IPS-20b (cell line): ENCODE results near the gene SOS1.
"Not testable (repeated sequence)": the region's sequence is repeated elsewhere in the genome, so short reads cannot be mapped to it uniquely, and the experiment has no call there.

Experiments used
- H3K27ac ChIP-seq: one replicate; pipeline ENCODE4 v1.5.1; 2013; ENCODE audit warnings: low read length
- H3K27me3 ChIP-seq: 2 replicates; pipeline ENCODE4 v1.6.1; 2013; ENCODE audit warnings: mild to moderate bottlenecking, low read length, inconsistent platforms; ENCODE audit not compliant: insufficient read depth
- H3K36me3 ChIP-seq: 2 replicates; pipeline ENCODE4 v1.6.1; 2013; ENCODE audit warnings: low read depth, mild to moderate bottlenecking, inconsistent platforms, low read length, moderate library complexity; ENCODE audit not compliant: insufficient read depth
- H3K4me1 ChIP-seq: 2 replicates; pipeline ENCODE4 v1.6.1; 2013; ENCODE audit warnings: mild to moderate bottlenecking, control low read depth, inconsistent platforms, low read length, moderate library complexity; ENCODE audit not compliant: insufficient read depth
- H3K4me3 ChIP-seq: 2 replicates; pipeline ENCODE4 v1.5.1; 2013; ENCODE audit warnings: mild to moderate bottlenecking, low read length, inconsistent platforms
- H3K9ac ChIP-seq: 2 replicates; pipeline ENCODE4 v1.6.1; 2013; ENCODE audit warnings: low read depth, mild to moderate bottlenecking, inconsistent platforms, low read length, moderate library complexity
- H3K9me3 ChIP-seq: 2 replicates; pipeline ENCODE4 v1.6.1; 2013; ENCODE audit warnings: mild to moderate bottlenecking, low read depth, low read length, inconsistent platforms; ENCODE audit not compliant: insufficient read depth

Gene SOS1

DNA sequence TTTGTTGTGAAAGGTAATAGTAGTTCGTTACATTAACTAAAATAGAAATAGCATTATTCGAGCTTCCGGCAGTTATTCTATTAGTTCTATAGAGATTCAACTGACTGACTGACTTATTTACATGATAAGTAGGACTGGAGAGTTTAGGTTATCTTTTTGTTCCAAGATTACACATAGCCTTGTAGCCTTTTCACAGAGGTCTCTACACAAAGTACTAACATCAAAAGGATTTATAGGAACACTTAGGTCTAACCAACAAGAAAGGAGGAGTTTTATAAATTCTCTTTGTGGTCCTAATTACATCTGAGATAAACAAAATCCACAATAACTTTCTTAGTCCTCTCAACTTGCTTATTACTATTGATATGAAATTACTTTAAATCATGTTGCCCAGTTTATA is 62.8 kb downstream of the SOS1 start:
- H3K4me3 ChIP-seq: no peak overlapping the region
- peaks cover 9% of the 10 kb centered on the region for H3K4me1 ChIP-seq
- no peaks in the 10 kb centered on the region for H3K9me3 ChIP-seq
- H3K36me3 ChIP-seq: peaks cover 29% of the 10 kb centered on the region
- H3K9ac ChIP-seq: no peak overlapping the region
- no peaks in the 10 kb centered on the region for H3K27me3 ChIP-seq
- no peak overlapping the region for H3K27ac ChIP-seq

DNA sequence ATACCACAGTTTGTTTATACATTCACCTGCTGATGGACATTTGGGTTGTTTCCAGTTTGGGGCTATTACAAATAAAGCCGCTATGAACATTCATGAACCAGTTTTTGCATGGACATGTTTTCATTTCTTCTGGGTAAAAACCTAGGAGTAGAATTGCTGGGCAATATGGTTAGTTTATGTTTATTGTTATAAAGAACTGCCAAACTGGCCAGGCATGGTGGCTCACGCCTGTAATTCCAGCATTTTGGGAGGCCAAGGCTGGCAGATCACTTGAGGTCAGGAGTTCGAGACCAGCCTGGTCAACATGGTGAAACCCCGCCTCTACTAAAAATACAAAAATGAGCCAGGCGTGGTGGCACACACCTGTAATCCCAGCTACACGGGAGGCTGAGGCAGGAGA is 68.2 kb downstream of the SOS1 start:
- not testable (repeated sequence) for H3K9ac ChIP-seq, H3K4me1 ChIP-seq, H3K27ac ChIP-seq, H3K9me3 ChIP-seq, H3K27me3 ChIP-seq, H3K4me3 ChIP-seq
- peaks cover 48% of the 10 kb centered on the region for H3K36me3 ChIP-seq

DNA sequence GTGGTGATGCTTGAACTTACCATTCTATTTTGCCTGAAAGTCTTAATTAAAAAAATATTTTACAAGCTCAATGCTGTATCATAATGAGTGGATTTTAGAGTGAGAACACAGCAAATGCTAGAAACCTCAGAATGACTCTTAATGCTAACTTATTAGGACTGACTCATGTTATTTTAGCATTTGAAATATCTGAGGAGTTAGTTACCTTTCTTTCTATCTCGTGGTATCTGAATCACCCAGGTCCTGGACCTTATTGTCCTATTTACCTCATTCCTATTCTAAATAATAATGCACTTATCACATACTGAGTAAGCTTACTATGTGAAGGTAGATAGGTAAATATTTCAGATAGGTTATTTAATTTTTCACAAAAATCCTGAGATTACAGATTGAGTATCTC is 70.7 kb downstream of the SOS1 start:
- peaks cover 8% of the 10 kb centered on the region; the same call in 1 of the 2 replicates for H3K4me1 ChIP-seq
- no peak overlapping the region for H3K27ac ChIP-seq
- peaks cover 43% of the 10 kb centered on the region for H3K36me3 ChIP-seq

DNA sequence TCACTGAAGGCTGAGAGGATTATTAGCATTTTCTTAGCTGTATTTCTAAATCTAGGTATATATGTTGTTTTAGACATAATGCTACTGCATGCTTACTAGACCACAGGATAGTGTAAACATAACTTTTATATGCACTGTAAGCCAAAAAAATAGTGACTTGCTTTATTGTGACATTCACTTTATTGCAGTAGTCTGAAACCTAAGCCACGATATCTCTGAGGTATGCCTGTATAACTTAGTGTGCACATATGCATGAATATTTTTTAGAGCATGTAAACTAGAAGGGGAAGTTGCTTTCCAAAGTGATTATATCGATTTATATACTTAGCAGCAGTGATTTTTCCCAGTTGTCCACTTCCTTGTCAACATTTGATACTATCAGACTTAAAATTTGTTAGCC is 81.8 kb downstream of the SOS1 start:
- H3K9ac ChIP-seq: no peak overlapping the region
- H3K27me3 ChIP-seq: no peaks in the 10 kb centered on the region
- no peaks in the 10 kb centered on the region for H3K36me3 ChIP-seq
- no peaks in the 10 kb centered on the region for H3K9me3 ChIP-seq
- H3K4me3 ChIP-seq: no peak overlapping the region
- no peak overlapping the region for H3K27ac ChIP-seq
- H3K4me1 ChIP-seq: no peaks in the 10 kb centered on the region

More for the DNA sequence above, 70.7 kb downstream of the SOS1 start:
- Histone ChIP-seq H3K4me3 (no peak overlapping the region), H3K9me3 (no peaks in the 10 kb centered on the region), H3K9ac (no peak overlapping the region), H3K27me3 (no peaks in the 10 kb centered on the region)

DNA sequence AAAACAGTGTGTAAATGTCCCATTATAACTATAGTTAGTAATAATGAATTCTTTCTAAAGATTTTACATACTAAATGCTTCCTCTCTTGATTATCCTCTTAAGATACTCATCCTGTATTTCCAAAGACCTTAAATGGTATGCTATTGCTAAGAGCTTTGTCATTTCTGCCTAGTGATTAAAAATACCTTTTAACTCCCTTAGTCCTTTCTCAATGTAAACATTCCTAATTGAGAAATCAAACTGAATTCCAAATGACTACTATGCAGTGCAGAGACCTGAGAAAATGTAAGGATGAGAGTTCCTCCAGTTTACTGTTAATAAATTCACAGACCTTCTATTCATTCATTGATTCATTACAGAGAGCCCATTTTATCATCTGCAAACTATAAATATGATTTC is 86.9 kb downstream of the SOS1 start:
- Histone ChIP-seq H3K27ac (no peak overlapping the region), H3K9ac (no peak overlapping the region), H3K9me3 (no peaks in the 10 kb centered on the region), H3K4me1 (no peaks in the 10 kb centered on the region), H3K36me3 (peaks cover 21% of the 10 kb centered on the region), H3K27me3 (no peaks in the 10 kb centered on the region), H3K4me3 (no peak overlapping the region)

DNA sequence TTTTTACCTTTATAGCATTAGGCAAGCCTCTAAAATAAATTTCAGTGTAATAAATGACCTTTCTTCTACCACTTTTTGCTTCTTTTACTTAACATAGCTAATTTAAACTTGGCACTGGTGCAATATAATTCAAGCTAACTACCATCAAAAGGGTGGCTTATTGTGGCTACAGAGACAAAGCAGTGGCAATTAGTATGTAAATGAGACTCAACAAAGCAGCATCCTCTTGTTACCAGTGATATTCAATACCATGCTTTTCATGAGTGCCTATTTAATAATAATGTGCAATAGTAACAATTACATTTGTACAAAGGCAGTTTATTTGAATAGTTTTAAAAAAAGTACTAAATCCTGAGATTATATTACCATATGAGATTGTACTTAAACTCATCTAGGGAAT is 93.4 kb downstream of the SOS1 start:
- Histone ChIP-seq H3K27ac (no peak overlapping the region), H3K9ac (no peak overlapping the region), H3K4me1 (peaks cover 12% of the 10 kb centered on the region), H3K9me3 (no peaks in the 10 kb centered on the region), H3K36me3 (peaks cover 18% of the 10 kb centered on the region), H3K4me3 (no peak overlapping the region), H3K27me3 (no peaks in the 10 kb centered on the region)

DNA sequence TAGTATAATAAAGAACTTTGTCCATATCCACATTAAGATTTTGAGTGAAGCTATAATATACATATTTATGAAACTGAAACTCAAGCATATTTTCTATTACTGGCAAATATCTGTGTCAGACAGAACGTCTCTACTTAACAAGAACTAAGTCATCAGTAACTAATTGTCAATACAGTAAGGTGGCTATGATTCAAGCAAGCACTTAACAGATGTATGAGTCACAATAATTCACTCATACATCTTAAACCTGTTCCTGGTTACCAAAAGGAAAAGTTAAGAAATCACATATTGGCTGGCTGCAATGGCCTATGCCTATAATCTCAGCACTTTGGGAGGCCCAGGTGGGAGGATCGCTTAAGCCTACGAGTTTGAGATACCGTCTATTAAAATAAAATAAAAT is 96.0 kb downstream of the SOS1 start:
- Histone ChIP-seq H3K9ac (no peak overlapping the region), H3K36me3 (peaks cover 12% of the 10 kb centered on the region), H3K4me1 (peaks cover 12% of the 10 kb centered on the region), H3K9me3 (no peaks in the 10 kb centered on the region), H3K27ac (no peak overlapping the region), H3K27me3 (no peaks in the 10 kb centered on the region), H3K4me3 (no peak overlapping the region)

DNA sequence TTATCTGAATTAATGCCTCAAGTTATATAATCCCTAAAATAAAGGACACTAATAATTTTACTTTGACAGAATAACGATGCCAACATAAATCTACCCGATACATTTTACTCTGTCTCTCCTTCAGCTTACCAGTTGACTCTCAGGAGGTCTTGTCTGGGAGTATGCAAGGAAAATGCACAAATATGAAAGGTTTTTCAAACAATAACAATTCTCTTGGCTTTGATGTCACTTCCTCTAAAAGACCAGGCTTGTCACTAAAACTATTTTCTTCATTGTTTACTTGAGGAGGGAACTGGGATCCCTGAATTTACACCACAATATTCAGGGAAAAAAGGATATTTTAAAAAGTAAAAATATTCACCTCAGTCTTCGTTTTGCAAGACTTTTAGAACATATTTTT is 97.2 kb downstream of the SOS1 start:
- Histone ChIP-seq H3K27me3 (no peaks in the 10 kb centered on the region), H3K36me3 (peaks cover 12% of the 10 kb centered on the region), H3K4me3 (no peak overlapping the region), H3K9ac (no peak overlapping the region), H3K4me1 (peaks cover 20% of the 10 kb centered on the region), H3K27ac (no peak overlapping the region), H3K9me3 (no peaks in the 10 kb centered on the region)

DNA sequence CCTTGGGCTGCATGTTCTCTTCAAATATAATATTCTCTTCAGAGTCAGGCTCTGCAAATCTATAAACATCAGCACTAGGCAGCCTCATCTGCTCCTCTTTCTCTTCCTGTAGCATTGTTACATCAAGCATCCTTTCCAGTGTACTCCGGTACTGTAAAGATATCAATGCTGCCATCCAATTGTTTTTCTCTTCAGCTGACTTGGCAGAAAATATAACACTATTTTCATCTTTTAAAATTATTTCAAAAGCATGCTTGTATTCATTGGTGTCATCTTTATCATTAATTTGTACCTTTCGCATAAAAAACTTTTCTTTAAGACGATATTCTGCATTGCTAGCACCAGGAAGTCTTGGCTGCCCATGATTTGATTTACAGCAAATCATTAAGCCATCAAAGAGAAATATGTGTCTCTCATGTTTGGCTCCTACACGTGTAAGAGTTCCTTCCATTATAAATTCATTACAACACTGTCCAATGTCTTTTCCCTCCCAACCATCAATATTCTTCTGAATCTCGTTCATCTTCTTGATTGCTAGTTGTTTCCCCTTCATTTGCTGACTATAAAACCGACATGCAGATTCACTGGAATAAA is 98.1 kb downstream of the SOS1 start:
- H3K4me1 ChIP-seq: peaks cover 24% of the 10 kb centered on the region
- no peaks in the 10 kb centered on the region for H3K27me3 ChIP-seq
- peaks cover 12% of the 10 kb centered on the region for H3K36me3 ChIP-seq

DNA sequence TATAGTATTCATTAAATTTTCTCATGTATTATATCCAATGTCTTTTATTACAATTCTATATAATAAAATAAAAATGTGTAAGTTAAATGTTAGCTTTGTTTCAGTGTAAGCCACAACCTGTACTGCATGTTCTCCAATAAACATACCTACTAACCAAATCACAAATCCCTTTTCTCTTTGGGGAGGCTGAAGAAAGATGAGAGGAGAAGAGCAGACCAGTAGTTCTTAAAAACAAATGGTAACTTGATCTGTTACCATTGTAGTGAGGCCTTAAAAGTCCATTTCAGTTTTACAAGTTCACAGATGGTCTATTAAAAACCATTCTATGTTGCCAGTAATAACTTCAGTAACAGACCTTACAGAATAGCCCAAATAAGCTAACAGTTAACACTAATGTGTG is 100.5 kb downstream of the SOS1 start:
- H3K27me3 ChIP-seq: no peaks in the 10 kb centered on the region
- H3K36me3 ChIP-seq: peaks cover 12% of the 10 kb centered on the region

More for the DNA sequence above, 98.1 kb downstream of the SOS1 start:
- H3K27ac ChIP-seq: no peak overlapping the region
- no peaks in the 10 kb centered on the region for H3K9me3 ChIP-seq
- no peak overlapping the region for H3K9ac ChIP-seq
- H3K4me3 ChIP-seq: no peak overlapping the region

DNA sequence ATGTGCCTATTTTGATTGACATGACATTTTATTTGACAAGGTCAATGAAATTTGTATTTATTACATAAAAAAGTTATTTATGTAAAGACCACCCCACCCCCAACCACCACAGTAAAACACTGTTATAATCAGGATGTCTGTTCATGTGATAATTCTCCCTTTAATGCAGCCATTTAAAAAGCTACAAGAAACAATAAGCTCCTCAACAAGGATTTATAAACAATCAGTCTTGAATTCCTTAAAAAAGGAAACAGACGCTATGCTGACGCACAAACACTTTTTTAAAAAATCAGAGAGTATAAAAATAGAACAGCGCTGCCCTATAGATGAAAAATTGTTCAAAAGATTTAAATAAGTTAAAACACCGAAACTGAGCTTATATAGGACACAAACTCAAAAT is 102.2 kb downstream of the SOS1 start:
- Histone ChIP-seq H3K4me3 (no peak overlapping the region), H3K27me3 (no peaks in the 10 kb centered on the region), H3K36me3 (peaks cover 14% of the 10 kb centered on the region), H3K9me3 (no peaks in the 10 kb centered on the region), H3K9ac (no peak overlapping the region), H3K4me1 (peaks cover 14% of the 10 kb centered on the region), H3K27ac (no peak overlapping the region)

More for the DNA sequence above, 100.5 kb downstream of the SOS1 start:
- H3K4me3 ChIP-seq: no peak overlapping the region
- no peaks in the 10 kb centered on the region for H3K9me3 ChIP-seq
- H3K27ac ChIP-seq: no peak overlapping the region
- no peak overlapping the region for H3K9ac ChIP-seq
- peaks cover 20% of the 10 kb centered on the region for H3K4me1 ChIP-seq

DNA sequence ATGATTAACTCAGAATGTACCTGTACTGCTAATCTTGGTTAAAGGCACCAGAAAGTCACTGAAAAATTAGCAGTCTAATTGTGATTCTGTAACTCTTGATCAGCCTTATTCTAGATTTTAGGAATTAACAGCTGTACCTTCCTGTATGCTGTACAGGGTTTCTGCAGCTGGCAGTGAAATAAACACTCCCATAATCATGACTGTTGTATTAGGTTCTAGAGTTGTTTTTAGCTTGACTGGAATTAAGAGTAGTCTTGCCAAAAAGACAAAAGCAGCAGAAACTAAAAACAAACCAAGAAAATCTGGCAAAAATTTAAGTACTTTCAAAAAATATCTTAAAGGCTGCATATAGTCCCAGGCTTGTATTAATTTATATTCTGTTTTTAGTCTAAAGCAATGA is 103.5 kb downstream of the SOS1 start:
- H3K27me3 ChIP-seq: no peaks in the 10 kb centered on the region
- no peaks in the 10 kb centered on the region for H3K9me3 ChIP-seq
- peaks cover 12% of the 10 kb centered on the region for H3K4me1 ChIP-seq
- no peak overlapping the region for H3K9ac ChIP-seq
- no peak overlapping the region for H3K4me3 ChIP-seq
- peaks cover 18% of the 10 kb centered on the region for H3K36me3 ChIP-seq
- H3K27ac ChIP-seq: no peak overlapping the region
